Skin epidermis (tissue), 12 donors: ENCODE measurements around the gene GBX1.

Experiments used
- H3K27ac ChIP-seq, 21 experiments: fragments of 200-600 bp; sonication (generic) in 11 of 21; one replicate each; pipeline ENCODE4 v1.5.0; 2020; ENCODE audit warnings: mild to moderate bottlenecking in 3 of 21, inconsistent platforms in 2 of 21, moderate library complexity in 2 of 21
- H3K4me3 ChIP-seq, 7 experiments: fragments of 200-600 bp; sonication (generic) in 2 of 7; one replicate each; pipeline ENCODE4 v1.5.0; 2020; ENCODE audit warnings: inconsistent platforms in 2 of 7, mild to moderate bottlenecking in 2 of 7, moderate library complexity in 1 of 7

The GBX1 gene

GRCh38 chr7:151131224-151131591 lies 36.3 kb downstream of the GBX1 start:
- Histone ChIP-seq H3K27ac (no peak overlapping the region), H3K4me3 (no peak overlapping the region)

- H3K27ac ChIP-seq: no peak overlapping the region
- no peak overlapping the region for H3K4me3 ChIP-seq
These were observed 36.7 kb downstream of the GBX1 start for GRCh38 chr7:151130741-151131157.

- Histone ChIP-seq H3K4me3 (no peak overlapping the region), H3K27ac (no peak overlapping the region)
These were observed 37.4 kb downstream of the GBX1 start for GRCh38 chr7:151129960-151130591.

- Histone ChIP-seq H3K4me3 (no peak overlapping the region), H3K27ac (no peak overlapping the region)
These were observed 38.2 kb downstream of the GBX1 start for GRCh38 chr7:151129117-151129959.

GRCh38 chr7:151128716-151129115 lies 38.8 kb downstream of the GBX1 start:
- Histone ChIP-seq H3K27ac (no peak overlapping the region), H3K4me3 (no peak overlapping the region)

GRCh38 chr7:151128144-151128543 lies 39.4 kb downstream of the GBX1 start:
- no peak overlapping the region for H3K4me3 ChIP-seq
- H3K27ac ChIP-seq: no peak overlapping the region

GRCh38 chr7:151126491-151127137 lies 40.9 kb downstream of the GBX1 start:
- Histone ChIP-seq H3K27ac (peak overlapping the region in 7 of 21 experiments; percentile 3 to 87 (median 54)), H3K4me3 (no peak overlapping the region)

- Histone ChIP-seq H3K27ac (peak overlapping the region in 12 of 21 experiments; percentile 1 to 87 (median 39)), H3K4me3 (peak overlapping the region; percentile 8 to 27 (median 20))
These were observed 41.5 kb downstream of the GBX1 start for GRCh38 chr7:151125846-151126481.

- peak overlapping the region in 12 of 21 experiments; percentile 1 to 87 (median 38) for H3K27ac ChIP-seq
- H3K4me3 ChIP-seq: peak overlapping the region; percentile 8 to 27 (median 20)
These were observed 42.0 kb downstream of the GBX1 start for GRCh38 chr7:151125470-151125845.

- Histone ChIP-seq H3K27ac (peak overlapping the region in 6 of 21 experiments; percentile 12 to 87 (median 58)), H3K4me3 (peak overlapping the region in 3 of 7 experiments; percentile 10 to 27 (median 23))
These were observed 42.5 kb downstream of the GBX1 start for GRCh38 chr7:151124899-151125399.

- H3K4me3 ChIP-seq: no peak overlapping the region
- peak overlapping the region in 1 of 21 experiments; percentile 14 for H3K27ac ChIP-seq
These were observed 43.0 kb downstream of the GBX1 start for GRCh38 chr7:151124481-151124880.

GRCh38 chr7:151123822-151124464 lies 43.6 kb downstream of the GBX1 start:
- Histone ChIP-seq H3K4me3 (no peak overlapping the region), H3K27ac (no peak overlapping the region)

- Histone ChIP-seq H3K27ac (no peak overlapping the region), H3K4me3 (no peak overlapping the region)
These were observed 44.2 kb downstream of the GBX1 start for GRCh38 chr7:151123158-151123821.

GRCh38 chr7:151122796-151123157 lies 44.7 kb downstream of the GBX1 start:
- H3K27ac ChIP-seq: no peak overlapping the region
- H3K4me3 ChIP-seq: no peak overlapping the region

GRCh38 chr7:151122276-151122675 lies 45.2 kb downstream of the GBX1 start:
- Histone ChIP-seq H3K27ac (no peak overlapping the region), H3K4me3 (no peak overlapping the region)

- no peak overlapping the region for H3K27ac ChIP-seq
- H3K4me3 ChIP-seq: no peak overlapping the region
These were observed 45.9 kb downstream of the GBX1 start for GRCh38 chr7:151121380-151122170.

- H3K4me3 ChIP-seq: no peak overlapping the region
These were observed 46.6 kb downstream of the GBX1 start for GRCh38 chr7:151120896-151121295.

GRCh38 chr7:151119902-151120301 lies 47.6 kb downstream of the GBX1 start:
- H3K4me3 ChIP-seq: no peak overlapping the region
- H3K27ac ChIP-seq: peak overlapping the region in 1 of 21 experiments; percentile 15

More at GRCh38 chr7:151120896-151121295, 46.6 kb downstream of the GBX1 start:
- H3K27ac ChIP-seq: no peak overlapping the region
